Measurements from ENCODE around the gene SLC23A2. TPM values are rescaled to one million over a fixed set of nuclear protein-coding genes. Genes with fewer than 3 reads are reported as not detected.

The SLC23A2 gene
- total RNA-seq, 1 donor from 2014 or later = 20.8 TPM

DNA sequence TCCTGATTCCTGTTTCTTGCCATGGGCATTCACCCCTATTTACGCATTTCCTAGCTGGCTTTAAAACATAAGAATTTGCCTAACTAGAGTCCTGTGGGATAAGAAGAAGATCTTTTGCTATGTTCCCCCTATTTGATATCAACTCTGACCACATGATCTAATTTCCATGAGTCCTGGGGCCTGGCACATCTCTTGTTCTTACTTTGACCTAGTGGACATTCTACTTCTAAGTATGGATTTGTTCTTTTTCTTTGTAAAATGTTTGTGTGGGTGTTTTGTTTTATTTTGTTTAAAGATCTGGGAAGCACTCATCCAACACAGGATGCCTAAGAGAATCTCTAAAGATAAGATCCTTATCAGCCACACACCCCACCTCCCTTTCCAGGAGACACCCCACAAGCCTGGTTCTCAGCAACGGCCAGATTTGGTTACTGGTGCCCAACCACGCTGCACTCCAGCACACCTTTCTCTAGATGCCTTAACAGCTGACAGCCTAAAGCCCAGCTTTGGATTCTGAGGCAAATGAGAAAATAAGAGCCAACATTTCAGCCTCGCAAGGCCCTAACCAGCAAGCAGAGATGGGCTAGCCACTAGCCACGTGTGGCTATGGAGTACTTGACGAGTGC, 74.7 kb downstream of the SLC23A2 start:
- DNase-seq (ENCODE audit: low read depth) (peak; percentile 4), FAIRE-seq (no peak)
- no peak overlapping the region for H3K27ac Mint-ChIP-seq (ENCODE audit: unreplicated experiment)
- TF ChIP-seq EZH2 (IDR thresholded peaks at IDR 0.05; ENCODE audit: insufficient read depth, low read length) (no peak), CTCF (IDR thresholded peaks at IDR 0.05; ENCODE audit: insufficient read depth, low read depth, low read length) (no peak)
- H3K4me1 Mint-ChIP-seq (ENCODE audit: low read depth, unreplicated experiment) = peaks cover 1% of the 10 kb centered on the region
- Histone ChIP-seq H3K27ac (ENCODE audit: low read depth, low read length) (peak overlapping the region; percentile 74), H3K36me3 (ENCODE audit: insufficient read depth, low read length) (no peaks in the 10 kb centered on the region), H3K27me3 (ENCODE audit: insufficient read depth, low read length) (no peaks in the 10 kb centered on the region), H3K4me3 (ENCODE audit: insufficient read depth, low read depth, low read length) (no peak overlapping the region), H2AFZ (ENCODE audit: low read depth, low read length) (no peak overlapping the region), H3K9me3 (ENCODE audit: insufficient read depth, low read depth, low read length) (no peaks in the 10 kb centered on the region), H3K79me2 (ENCODE audit: insufficient read depth, low read length) (no peaks in the 10 kb centered on the region), H3K4me2 (ENCODE audit: low read length) (peak overlapping the region; percentile 74), H3K4me1 (ENCODE audit: insufficient read depth, low read length) (peaks cover 16% of the 10 kb centered on the region), H3K9ac (ENCODE audit: low read length) (no peak overlapping the region), H4K20me1 (ENCODE audit: insufficient read depth, low read length) (no peaks in the 10 kb centered on the region)
- peaks cover 17% of the 10 kb centered on the region for H3K36me3 Mint-ChIP-seq (ENCODE audit: low read depth, unreplicated experiment)
- no peaks in the 10 kb centered on the region for H3K9me3 Mint-ChIP-seq (ENCODE audit: unreplicated experiment)
- H3K27me3 Mint-ChIP-seq (ENCODE audit: low read depth, unreplicated experiment) = no peaks in the 10 kb centered on the region
- H3K4me3 Mint-ChIP-seq (ENCODE audit: unreplicated experiment) = no peak overlapping the region

GRCh38 chr20:4925842-4926530, 75.3 kb downstream of the SLC23A2 start:
- Histone ChIP-seq H3K9me3 (ENCODE audit: insufficient read depth, low read depth, low read length) (no peaks in the 10 kb centered on the region), H3K79me2 (ENCODE audit: insufficient read depth, low read length) (no peaks in the 10 kb centered on the region), H3K4me2 (ENCODE audit: low read length) (peak overlapping the region; percentile 74), H4K20me1 (ENCODE audit: insufficient read depth, low read length) (no peaks in the 10 kb centered on the region), H3K27ac (ENCODE audit: low read depth, low read length) (peak overlapping the region; percentile 74), H3K27me3 (ENCODE audit: insufficient read depth, low read length) (no peaks in the 10 kb centered on the region), H3K36me3 (ENCODE audit: insufficient read depth, low read length) (no peaks in the 10 kb centered on the region), H3K9ac (ENCODE audit: low read length) (peak overlapping the region; percentile 48), H3K4me1 (ENCODE audit: insufficient read depth, low read length) (peaks cover 16% of the 10 kb centered on the region), H3K4me3 (ENCODE audit: insufficient read depth, low read depth, low read length) (peak overlapping the region; percentile 4), H2AFZ (ENCODE audit: low read depth, low read length) (peak overlapping the region; percentile 72)
- Mint-ChIP-seq H3K36me3 (ENCODE audit: low read depth, unreplicated experiment) (peaks cover 16% of the 10 kb centered on the region), H3K9me3 (ENCODE audit: unreplicated experiment) (no peaks in the 10 kb centered on the region), H3K27me3 (ENCODE audit: low read depth, unreplicated experiment) (no peaks in the 10 kb centered on the region), H3K4me1 (ENCODE audit: low read depth, unreplicated experiment) (peaks cover 1% of the 10 kb centered on the region), H3K4me3 (ENCODE audit: unreplicated experiment) (no peak overlapping the region), H3K27ac (ENCODE audit: unreplicated experiment) (no peak overlapping the region)
- TF ChIP-seq CTCF (IDR thresholded peaks at IDR 0.05; ENCODE audit: insufficient read depth, low read depth, low read length) (no peak), EZH2 (IDR thresholded peaks at IDR 0.05; ENCODE audit: insufficient read depth, low read length) (no peak)
- FAIRE-seq (peak; percentile 70), DNase-seq (ENCODE audit: low read depth) (peak; percentile 87)

GRCh38 chr20:4924446-4924845, 76.9 kb downstream of the SLC23A2 start:
- H3K4me1 Mint-ChIP-seq (ENCODE audit: low read depth, unreplicated experiment) = no peaks in the 10 kb centered on the region
- FAIRE-seq (no peak), DNase-seq (ENCODE audit: low read depth) (no peak)
- no peak overlapping the region for H3K27ac ChIP-seq (ENCODE audit: low read depth, low read length)
- H3K4me2 ChIP-seq (ENCODE audit: low read length) = no peak overlapping the region
- H3K9me3 ChIP-seq (ENCODE audit: insufficient read depth, low read depth, low read length) = no peaks in the 10 kb centered on the region
- H3K9me3 Mint-ChIP-seq (ENCODE audit: unreplicated experiment) = no peaks in the 10 kb centered on the region
- no peak overlapping the region for H2AFZ ChIP-seq (ENCODE audit: low read depth, low read length)
- no peak overlapping the region for H3K4me3 Mint-ChIP-seq (ENCODE audit: unreplicated experiment)
- H3K79me2 ChIP-seq (ENCODE audit: insufficient read depth, low read length) = no peaks in the 10 kb centered on the region
- H3K27ac Mint-ChIP-seq (ENCODE audit: unreplicated experiment) = no peak overlapping the region
- peaks cover 16% of the 10 kb centered on the region for H3K4me1 ChIP-seq (ENCODE audit: insufficient read depth, low read length)
- no peaks in the 10 kb centered on the region for H4K20me1 ChIP-seq (ENCODE audit: insufficient read depth, low read length)
- H3K36me3 Mint-ChIP-seq (ENCODE audit: low read depth, unreplicated experiment) = peaks cover 16% of the 10 kb centered on the region
- TF ChIP-seq EZH2 (IDR thresholded peaks at IDR 0.05; ENCODE audit: insufficient read depth, low read length) (no peak), CTCF (IDR thresholded peaks at IDR 0.05; ENCODE audit: insufficient read depth, low read depth, low read length) (no peak)
- H3K9ac ChIP-seq (ENCODE audit: low read length) = no peak overlapping the region
- H3K27me3 ChIP-seq (ENCODE audit: insufficient read depth, low read length) = no peaks in the 10 kb centered on the region
- no peaks in the 10 kb centered on the region for H3K27me3 Mint-ChIP-seq (ENCODE audit: low read depth, unreplicated experiment)
- no peaks in the 10 kb centered on the region for H3K36me3 ChIP-seq (ENCODE audit: insufficient read depth, low read length)
- no peak overlapping the region for H3K4me3 ChIP-seq (ENCODE audit: insufficient read depth, low read depth, low read length)

Measured in astrocyte (in vitro differentiated cells and primary cell).